CD4-positive, alpha-beta T cell treated with Interleukin-17A for 1 hour (primary cell): ENCODE measurements around the gene CYTH2.
A peak's percentile ranks its signal among the peaks of the same experiment; 100 is the strongest.

Source experiments
- DNase-seq: peaks from one replicate; pipeline ENCODE4 v3.0.0-alpha.2; 2020

CYTH2 gene

DNA sequence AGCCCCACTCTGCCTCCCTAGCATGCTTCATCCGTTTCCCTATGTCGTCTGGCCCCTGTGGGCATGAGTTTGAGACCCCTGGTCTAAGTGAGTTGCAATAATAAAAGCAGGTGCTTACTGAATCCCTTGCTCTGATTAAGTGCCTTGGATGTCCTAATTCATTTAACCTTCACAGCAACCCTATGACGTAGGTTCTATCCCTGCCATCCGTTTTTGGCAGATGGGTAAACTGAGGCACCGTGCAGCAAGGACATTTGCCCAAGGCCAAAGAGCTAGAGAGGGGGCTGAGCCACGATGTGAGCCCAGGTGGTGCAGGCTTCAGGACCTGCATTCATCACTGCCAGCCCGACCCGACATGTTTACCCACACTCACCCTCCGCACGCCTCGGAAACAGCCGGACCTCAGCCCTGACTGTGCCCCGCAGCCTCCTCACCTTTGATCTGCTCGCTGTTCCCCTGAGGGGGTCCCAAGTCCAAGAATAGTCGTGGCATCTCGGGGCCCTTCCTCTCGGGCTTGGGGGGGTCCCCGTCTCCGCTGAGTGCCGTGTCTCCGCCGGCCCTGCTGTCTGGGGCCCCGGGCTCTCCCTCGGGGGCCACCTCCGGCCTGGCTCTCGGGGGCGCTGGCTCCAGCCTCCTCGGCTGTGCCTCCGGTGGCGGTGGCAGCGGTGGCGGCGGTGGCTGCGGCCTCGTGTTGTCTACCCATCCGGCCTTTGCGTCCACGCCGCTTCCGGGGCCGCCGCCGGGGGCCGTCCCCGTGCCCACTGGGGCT is 28.0 kb downstream of the CYTH2 start:
- DNase-seq, result no peak

DNA sequence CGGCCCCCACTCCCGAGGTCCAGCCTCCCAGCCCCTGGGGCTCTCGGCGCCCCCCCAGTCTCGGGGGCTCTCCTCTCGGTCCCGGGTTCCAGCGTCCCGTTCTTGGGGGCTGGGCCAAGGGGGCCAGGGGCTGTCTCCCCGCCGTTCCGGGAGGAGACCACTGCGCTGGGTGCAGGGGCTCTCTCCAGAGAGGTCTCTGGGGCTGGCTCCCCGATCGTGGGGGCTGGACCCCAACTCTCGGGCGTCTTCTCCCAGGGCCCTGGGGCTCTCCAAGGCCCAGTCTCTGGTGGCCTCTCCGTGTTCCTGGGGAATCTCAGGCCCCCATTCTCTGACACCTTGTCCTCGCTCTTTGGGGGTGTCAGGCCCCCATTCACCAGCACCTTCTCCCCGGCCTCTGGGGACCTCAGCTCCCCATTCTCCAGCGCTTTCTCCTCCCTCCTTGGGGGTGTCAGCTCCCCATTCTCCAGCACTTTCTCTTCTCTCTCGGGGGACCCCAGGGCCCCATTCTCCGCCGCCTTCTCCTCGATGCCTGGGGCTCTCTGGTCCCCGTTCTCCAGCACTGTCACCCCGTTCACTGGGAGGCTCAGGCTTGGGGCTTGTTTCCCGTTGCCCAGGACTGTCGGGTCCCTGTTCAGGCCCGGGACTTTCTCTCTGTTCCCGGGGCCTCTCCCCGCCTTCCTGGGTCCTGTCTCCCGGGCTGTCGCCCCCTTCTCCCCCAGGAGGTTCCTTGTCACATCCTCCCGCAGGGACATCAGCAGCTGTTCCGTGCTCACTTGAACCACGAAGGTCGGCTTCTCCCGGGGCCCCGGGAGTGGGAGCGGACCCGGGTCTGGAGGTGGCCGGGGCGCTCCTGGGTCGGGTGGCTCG is 28.8 kb downstream of the CYTH2 start:
- DNase-seq, result no peak

DNA sequence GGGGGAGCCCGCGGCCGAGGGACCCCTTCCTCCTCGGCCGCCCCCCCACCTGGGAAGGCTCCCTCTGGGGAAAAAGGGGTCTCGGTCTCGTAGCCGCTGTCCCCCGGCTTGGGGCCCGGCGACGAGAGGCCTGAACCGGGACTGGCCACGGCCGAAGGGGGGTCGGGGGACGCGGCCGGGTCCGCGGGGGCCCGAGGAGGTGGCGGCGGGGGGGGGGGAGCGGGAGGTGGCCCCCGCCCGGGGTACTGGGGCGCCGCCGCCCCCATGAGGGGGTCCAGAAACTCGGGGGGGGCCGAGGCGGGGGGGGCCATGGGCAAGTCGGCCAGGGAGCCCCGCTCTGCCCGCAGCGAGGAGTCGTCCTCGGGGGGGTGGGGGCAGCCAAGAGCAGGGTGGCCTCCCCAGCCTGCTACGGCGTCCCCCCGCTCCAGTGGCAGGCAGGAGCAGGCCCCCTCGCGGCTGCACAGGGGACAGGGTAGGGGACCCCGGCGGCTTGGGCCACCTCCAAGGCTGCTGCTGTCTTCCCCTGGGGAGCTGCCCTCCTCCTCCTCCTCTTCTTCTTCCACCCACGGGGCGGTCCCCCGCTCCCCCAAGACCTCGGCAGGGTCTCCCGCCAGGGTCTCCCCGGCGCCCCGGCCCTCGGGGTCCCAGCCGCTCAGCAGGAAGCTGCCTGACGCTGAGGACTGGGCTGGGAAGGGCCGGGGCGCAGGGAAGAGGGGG is 29.6 kb downstream of the CYTH2 start:
- no peak for DNase-seq

DNA sequence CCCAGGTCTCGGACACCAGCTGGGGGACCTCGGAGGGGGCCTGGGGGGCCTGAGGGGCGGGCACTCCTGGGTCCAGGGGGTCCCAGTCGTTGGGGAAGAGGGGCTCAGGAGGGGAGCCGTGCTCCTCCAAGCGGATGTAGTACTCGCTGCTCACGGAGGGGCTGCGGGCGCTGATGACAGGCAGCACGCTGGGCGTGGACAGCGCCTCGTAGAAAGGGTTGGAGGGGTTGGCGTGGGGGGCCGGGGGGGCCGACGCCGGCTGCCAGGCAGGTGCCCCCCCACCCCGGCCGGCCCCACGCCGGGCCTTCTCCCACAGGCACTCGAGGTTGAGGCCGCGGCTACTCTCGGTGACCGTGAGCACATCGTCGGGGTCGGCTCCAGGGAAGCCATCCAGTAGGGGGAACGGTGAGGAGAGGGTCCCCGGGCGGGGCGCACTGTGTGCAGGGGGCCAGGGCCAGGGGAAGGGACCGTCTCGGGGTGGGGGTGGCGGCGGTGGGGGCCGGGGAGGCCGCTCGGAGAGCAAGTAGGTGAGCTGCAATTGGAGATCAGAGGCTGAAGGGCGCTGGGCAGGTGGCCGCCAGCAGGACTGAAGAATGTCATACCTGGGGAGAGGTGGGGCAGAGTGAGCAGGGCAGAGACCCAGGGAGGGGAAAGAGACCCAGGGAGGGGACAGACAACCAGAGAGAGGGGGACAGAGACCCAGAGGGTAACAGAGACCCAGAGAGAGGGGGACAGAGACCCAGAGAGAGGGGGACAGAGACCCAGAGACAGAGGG is 30.3 kb downstream of the CYTH2 start:
- DNase-seq, result no peak

DNA sequence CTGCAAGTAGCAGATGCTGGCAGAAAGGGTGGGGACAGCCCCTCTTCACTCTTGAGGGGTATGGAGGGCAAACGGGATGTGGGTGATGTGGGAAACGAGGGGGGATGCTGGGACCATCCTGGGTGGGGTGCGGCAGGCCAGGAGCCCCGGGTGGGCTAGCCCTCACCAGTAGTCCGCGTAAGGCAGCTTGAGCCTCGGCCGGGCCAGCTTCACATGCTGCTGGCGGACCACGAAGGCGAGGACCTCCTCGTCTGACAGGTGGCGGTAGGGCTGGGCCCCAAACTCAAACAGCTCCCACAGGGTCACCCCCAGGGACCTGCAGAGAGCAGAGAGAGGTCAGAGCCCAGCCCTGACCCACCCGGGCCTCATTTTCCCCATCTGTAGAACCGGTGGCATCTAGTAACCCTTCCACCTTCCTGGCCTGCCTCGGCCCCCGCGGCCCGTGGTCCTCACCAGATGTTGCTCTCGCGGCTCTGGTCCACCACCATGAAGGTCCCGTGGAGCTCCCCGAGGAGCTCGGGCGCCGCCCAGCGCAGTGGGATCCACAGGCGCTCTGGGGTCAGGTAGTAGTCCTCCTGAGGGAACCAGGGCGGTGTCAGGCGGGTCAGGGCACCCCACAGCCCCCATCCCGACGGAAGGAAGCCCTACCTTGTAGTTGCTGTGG is 31.8 kb downstream of the CYTH2 start:
- no peak for DNase-seq

DNA sequence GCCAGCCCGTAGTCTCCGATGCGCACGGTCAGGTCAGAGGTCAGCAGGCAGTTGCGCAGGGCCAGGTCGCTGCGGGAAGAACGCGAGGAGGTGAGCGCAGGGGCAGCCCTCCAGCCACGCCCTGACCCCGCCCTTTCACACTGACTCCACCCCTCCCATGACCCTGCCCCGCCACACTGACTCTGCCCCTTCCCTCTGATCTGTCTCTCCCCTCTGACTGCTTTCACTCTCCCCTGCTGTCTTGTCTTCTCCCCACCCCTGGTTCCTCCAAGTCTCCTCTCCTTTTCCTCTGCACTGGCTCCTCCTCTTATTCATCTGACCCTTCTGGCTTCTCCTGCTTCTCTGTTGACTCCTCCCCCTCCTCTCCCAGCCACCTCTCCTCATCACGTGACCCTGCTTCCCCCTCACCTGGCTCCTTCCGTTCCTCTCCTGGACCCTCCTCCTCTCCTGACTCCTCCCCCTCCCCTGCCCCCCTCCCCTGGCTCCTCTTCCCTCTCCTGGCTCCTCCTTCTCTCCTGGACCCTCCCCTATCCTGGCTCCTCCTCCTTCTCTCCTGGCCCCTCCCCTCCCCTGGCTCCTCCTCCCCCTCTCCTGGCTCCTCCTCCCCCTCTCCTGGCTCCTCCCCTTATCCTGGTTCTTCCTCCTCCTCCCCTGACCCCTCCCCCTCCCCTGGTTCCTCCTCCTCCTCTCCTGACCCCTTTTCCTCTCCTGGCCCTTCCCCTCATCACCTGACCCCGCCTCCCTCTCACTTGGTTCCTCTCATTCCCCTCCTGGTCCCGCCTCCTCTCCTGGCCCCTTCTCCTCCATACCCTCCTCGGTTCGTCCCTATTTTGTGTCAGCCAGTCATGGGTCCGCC is 32.6 kb downstream of the CYTH2 start:
- peak; percentile 84 for DNase-seq

DNA sequence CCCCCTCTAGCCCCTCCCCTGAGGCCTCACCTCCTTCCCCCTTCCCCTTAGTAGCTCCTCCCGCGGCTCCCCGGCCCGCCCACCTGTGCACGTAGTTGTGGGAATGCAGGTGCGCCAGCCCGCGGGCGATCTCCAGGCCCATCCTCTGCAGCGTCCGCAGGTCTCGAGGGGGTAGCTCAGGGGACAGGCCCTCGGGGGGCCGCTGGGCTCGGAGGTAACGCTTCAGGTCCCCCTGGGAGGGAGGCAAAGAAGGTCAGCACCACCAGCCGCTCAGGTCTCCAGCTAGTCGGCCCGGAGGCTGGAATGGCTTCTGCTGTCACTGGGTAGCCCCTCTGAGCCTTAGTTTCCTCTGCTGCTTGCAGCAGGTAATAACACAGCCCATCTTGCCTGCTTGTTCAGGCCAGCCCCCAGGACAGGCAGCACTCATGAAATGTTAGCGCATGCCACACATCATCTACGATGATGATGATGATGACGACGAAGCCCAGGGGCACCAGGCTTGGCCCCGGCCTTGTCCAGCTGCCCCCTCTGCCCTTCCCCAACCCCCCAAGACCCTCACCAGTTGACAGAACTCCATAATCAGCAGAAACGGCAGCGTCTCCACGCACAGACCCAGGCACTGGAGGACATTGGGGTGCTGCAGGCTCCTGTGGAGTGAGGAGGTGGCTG is 33.3 kb downstream of the CYTH2 start:
- no peak for DNase-seq

DNA sequence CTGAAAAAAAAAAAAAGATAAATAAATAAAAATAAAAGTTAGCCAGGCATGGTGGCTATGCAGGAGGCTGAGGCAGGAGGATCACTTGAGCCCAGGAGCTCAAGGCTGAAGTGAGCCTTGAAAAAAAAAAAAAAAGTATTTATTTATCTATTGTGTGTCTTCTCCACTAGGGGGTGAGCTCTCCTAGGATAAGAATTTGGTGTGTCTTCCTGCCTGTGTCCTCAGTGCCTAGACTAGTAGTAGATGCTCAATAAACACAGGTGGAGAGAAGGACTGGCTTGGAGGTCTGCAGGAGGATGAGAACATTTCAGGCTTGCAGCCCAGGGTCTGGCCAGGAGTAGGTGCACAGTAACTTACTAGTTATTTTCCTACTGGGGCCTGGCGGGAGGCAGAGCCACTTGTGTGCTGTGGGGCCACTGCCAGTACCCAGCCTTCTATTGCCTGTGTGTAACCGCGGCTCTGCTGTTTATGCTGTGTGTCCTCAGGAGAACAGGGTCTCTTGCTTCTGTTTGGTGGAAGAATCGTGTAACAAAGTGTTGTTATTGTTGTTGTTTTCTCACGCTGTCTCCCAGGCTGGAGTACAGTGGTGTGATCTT is 37.1 kb downstream of the CYTH2 start:
- peak; percentile 76 for DNase-seq

DNA sequence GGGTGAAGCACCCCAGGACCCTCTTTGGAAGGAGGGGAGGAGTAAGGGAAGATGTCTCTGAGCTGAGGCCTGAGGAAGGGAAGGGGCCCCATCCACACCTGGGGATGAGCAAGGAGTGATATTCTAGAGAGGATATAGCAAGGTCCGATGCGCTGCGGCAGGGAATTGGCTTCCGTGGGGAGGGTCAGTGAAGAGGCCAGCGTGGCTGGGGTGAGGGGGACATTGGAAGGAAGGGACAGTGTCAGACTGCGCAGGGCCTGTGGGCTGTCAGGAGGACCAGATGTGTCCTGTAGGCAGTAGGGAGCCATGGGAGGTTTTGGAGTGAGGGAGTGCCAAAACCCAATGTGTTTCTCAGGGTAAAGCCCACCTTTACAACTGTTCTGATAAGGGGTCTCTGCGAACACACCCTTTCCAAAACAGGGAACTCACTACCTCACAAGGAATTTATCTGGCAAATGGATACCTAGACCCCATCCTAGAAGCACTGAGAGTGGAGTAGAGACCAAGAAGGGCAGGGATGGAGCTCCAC is 38.8 kb downstream of the CYTH2 start:
- no peak for DNase-seq

DNA sequence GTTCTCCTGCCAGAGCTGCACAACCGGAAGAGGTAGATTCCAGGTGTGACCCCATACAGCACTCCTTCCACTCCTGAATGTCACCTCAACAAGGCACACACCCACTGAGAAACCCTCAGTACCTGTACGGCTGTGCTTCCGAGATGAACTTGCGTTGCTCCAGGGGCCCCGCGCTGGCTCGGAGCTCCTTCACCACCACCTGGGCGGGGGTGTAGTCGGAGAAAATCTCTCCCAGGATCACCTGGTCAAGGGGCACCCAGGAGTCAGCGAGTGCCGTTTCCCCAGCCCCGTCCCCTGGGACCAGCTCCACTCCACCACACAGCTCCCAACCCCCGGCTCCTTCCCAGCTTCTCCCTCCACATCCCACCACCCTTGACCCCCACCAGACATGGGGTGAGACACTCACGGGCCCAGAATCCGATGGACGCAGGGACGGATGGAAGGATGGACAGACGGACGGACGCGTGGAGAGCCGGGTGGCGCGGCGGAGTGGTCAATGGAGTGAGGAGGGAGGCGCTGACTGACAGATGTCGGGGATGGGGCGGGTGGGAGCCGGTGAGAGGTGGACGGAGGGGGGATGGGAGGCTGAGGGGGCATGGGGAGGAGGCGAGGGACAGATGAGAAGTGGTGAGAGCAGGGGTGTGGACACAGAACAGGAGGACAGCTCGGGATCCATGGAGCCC is 39.7 kb downstream of the CYTH2 start:
- no peak for DNase-seq

DNA sequence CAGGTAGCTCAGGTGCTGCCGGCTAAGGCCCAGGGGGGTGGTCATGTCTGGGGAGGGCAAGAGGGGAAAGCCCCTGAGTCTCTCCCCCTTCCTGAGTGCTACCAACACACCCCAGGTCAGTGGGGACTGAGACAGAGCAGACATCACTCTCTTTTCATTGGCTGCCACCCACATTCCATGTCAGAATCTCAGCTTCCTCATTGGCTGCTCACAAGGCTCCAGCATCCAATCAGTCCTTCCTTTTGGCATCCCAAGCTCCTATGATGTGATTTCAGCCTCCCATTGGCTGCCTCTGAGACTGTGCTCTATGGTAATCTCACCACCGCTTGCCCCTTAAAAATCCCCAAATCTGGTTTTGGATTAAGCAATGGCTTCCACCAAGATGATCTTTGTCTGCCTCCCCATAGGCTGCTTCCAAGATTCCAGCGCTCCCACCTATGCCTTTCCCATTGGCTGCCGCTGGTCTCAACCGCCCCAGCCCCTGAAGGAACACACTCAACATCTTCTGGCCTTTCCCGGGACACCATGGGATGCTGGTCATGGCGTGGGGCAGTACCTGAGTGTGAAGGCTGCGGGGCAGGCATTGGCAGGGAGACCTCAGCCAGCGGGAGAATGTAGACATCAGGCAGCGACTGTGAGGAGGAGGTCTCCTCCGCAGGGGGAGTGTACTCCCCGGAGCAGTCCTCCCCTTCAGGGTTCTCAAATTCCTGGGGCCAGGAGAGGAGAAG is 40.5 kb downstream of the CYTH2 start:
- no peak for DNase-seq

DNA sequence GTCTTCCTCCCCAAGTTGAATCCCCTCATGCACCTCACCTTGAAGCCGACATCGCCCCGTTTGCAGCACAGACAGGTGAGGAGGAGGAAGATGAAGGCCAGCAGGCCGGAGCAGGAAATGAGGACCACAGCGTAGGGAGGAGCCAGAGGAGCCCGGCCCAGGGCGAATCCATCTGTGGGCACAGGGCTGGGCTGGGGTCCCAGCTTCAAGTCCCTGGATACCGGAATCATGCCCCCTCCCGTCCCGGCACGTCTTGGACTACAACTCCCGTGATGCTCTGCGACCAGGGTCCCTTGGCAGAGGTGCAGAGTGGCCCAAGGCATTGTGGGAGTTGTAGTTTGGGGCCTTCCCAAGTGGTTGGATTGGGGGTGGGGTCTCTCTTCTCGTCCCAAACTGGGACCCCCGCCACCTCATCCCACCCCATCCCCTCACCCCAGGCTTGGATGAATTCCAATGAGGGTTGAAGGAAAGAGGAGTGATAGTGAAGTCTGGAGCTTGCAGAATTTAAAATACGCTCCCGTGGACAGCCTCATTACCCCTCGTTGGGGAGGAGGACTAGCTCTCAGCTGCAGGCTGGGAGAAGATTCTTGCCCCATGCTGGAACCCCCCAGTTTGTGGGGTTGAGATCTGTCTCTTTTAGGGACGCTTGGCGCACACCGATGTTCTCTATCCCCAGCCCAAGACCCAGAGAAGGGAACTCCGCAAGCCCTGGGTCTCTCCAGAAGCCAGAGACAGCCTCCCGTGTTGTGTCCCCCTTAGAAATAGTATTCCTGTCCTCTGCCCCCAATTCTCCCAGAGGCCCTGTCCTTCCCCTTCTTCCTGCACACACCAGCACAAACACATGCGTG is 41.5 kb downstream of the CYTH2 start:
- DNase-seq, result peak; percentile 80

DNA sequence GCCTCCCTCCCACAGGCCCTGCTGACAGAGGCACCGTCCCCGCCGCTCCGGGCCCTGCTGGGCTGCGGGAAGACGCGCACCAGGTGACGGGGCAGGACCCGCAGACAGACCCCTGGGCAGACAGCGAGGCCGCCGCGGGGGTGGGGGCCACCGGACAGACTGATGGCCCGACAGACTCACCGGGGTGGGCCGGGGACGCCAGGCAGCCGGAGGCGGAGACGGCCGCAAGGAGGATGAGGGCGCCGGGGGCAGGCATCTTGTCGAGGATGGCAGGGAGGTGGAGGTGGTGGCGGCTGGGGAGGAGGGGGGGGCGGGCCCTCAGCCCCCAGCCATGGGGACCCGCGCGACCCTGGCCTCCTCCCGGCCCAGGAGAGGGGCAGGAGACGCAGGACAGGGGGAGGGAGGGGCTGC is 42.2 kb downstream of the CYTH2 start:
- DNase-seq, result no peak

DNA sequence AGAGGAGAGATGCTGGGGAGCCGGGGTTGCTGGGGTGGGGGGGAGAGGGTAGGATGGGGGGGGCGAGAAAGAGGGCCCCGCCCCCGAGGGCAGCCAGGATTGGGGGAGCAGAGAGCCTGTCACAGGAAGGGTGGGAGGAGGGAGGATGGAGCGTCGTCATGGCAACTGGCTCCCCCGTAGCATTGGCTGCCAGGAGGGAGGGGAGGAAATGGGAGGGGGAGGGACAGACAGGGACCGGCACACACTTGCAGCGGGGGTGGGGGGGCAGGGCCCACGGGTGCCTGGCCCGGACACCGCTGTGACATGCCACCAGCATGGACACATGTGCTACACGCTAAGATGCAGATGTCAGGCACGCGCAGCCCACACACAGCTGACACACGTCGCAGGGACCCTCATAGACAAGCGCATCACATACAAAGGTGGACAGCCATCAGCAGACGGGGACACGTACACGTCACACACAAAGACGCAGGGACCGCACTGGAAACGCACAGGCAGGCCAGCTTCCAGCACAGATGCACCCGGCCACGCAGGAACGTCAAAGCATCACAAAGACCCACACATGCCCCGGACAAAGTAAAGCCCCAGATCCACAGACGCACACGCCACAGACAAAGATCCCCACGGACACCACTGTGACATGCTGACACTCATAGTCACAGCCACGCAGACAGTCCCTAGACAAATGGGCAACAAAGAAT is 42.8 kb downstream of the CYTH2 start, which contains the start of gene LMTK3:
LMTK3 (minus strand) TSS at position 36 of the 704 bp plus-strand sequence. CDS start 259 bp downstream, outside the sequence.
- peak; percentile 94 for DNase-seq

DNA sequence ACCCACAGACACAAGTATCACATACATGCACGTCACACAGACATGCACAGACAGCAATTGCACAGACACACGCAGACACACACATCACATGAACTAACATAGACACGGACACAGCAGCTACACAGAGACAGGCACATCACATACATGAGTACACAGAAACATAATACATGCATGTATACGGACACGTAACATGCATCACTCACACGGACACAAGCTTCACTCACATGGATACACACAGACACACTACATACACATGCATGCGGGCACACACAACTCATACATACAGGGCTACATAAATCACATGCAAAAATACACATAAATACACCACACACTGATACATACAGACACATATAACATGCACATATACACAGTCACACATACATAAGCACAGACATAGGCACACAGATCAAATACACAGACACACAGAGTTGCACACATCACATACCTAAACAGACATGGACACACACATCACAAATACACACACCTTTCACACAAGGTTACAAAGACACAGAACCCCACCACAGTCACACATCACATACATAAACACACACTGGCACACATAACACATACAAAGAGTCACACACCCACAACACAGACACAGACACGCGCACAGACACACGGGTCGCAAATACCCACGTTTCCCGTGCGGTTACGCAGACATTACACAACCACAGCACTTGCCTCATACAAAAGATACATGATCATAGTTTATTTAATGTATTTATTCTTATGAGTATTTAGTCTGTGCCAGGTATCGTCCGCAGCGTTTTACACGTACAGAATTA is 43.5 kb downstream of the CYTH2 start:
- peak; percentile 52 for DNase-seq
